GM12892 (cell line): ENCODE measurements around the gene USH1G.

Source experiments
- POLR2A ChIP-seq: IDR thresholded peaks from 2 replicates; pipeline ENCODE4 v1.6.1; 2011; ENCODE audit warnings: low read depth, low read length, control low read depth
- POLR2AphosphoS5 ChIP-seq: IDR thresholded peaks from 2 replicates; pipeline ENCODE4 v1.6.1; 2011; ENCODE audit warnings: low read depth, low read length, control low read depth
- TAF1 ChIP-seq: IDR thresholded peaks from 2 replicates; pipeline ENCODE4 v1.6.1; 2011; ENCODE audit warnings: low read depth, mild to moderate bottlenecking, control low read depth, low read length, borderline replicate concordance

DNA sequence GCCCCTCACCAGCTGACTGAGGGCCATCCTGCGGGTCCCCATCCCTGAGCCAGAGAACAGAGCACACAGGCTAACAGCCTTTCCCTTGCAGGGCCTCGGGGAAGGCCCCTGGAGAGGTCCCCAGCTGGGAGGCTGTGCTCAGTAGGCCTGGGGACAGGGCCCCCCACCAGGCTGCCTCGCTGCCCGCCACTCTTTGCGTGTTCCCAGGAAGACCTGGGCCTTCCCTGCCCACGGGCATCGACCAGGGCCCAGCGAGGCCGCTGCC is 48.7 kb upstream of the USH1G start:
- TF ChIP-seq POLR2AphosphoS5, result no peak
- TF ChIP-seq POLR2A, result no peak
- no peak for TF ChIP-seq TAF1
